Neuronal stem cell (in vitro differentiated cells): ENCODE results near the gene WSB1.

Experiments used
- DNase-seq: peaks from one replicate; pipeline ENCODE4 v3.0.0-alpha.2; 2013; ENCODE audit warnings: low spot score
- H2AFZ ChIP-seq: one replicate; pipeline ENCODE4 v1.6.1; 2013; ENCODE audit warnings: mild to moderate bottlenecking, low read length, inconsistent platforms
- H2AK5ac ChIP-seq: 2 replicates; pipeline ENCODE4 v1.6.1; 2013; ENCODE audit warnings: low read depth, mild to moderate bottlenecking, inconsistent platforms, low read length, moderate library complexity, mixed read lengths
- H2BK120ac ChIP-seq: 2 replicates; pipeline ENCODE4 v1.6.1; 2013; ENCODE audit warnings: low read depth, mild to moderate bottlenecking, inconsistent platforms, low read length, moderate library complexity, mixed read lengths
- H2BK12ac ChIP-seq: one replicate; pipeline ENCODE4 v1.6.1; 2013; ENCODE audit warnings: low read length, inconsistent platforms
- H2BK15ac ChIP-seq: 2 replicates; pipeline ENCODE4 v1.6.1; 2013; ENCODE audit warnings: mild to moderate bottlenecking, low read length, inconsistent platforms, mixed read lengths
- H2BK5ac ChIP-seq: one replicate; pipeline ENCODE4 v1.6.1; 2013; ENCODE audit warnings: inconsistent platforms, mild to moderate bottlenecking, low read length, moderate library complexity
- H3K14ac ChIP-seq: one replicate; pipeline ENCODE4 v1.6.1; 2013; ENCODE audit warnings: low read length, inconsistent platforms
- H3K18ac ChIP-seq: 2 replicates; pipeline ENCODE4 v1.6.1; 2013; ENCODE audit warnings: low read length, inconsistent platforms
- H3K23ac ChIP-seq: 2 replicates; pipeline ENCODE4 v1.6.1; 2013; ENCODE audit warnings: low read depth, mild to moderate bottlenecking, mixed read lengths, low read length, inconsistent platforms; ENCODE audit not compliant: poor library complexity
- H3K27ac ChIP-seq: replicated peaks from 3 replicates; pipeline ENCODE4 v1.5.1; 2013; ENCODE audit warnings: low read length, inconsistent platforms
- H3K27me3 ChIP-seq, 3 experiments: 2 replicates each; pipeline ENCODE4 v1.6.1; 2013; ENCODE audit warnings: low read length in 3 of 3, mild to moderate bottlenecking in 2 of 3, inconsistent platforms in 1 of 3, low read depth in 1 of 3, mixed read lengths in 1 of 3, moderate library complexity in 1 of 3; ENCODE audit not compliant: control insufficient read depth in 3 of 3, insufficient read depth in 3 of 3
- H3K36me3 ChIP-seq, 2 donors: replicated peaks in 1 of 2; 2 replicates each; pipeline ENCODE4 v1.6.1; 2013; ENCODE audit warnings: low read length in 2 of 2; ENCODE audit not compliant: control insufficient read depth in 2 of 2, insufficient read depth in 2 of 2
- H3K4ac ChIP-seq: 2 replicates; pipeline ENCODE4 v1.6.1; 2013; ENCODE audit warnings: inconsistent platforms, mild to moderate bottlenecking, low read length, moderate library complexity
- H3K4me1 ChIP-seq, 2 donors: 1 replicate in 1 of 2; 2 replicates in 1 of 2; pipeline ENCODE4 v1.6.1; 2013; ENCODE audit warnings: low read length in 2 of 2, low read depth in 1 of 2; ENCODE audit not compliant: control insufficient read depth in 2 of 2, insufficient read depth in 1 of 2
- H3K4me2 ChIP-seq: one replicate; pipeline ENCODE4 v1.6.1; 2013; ENCODE audit warnings: mild to moderate bottlenecking, low read length, inconsistent platforms; ENCODE audit not compliant: insufficient read depth, poor library complexity, severe bottlenecking
- H3K4me3 ChIP-seq, 2 donors: 2 replicates each; pipeline ENCODE4 v1.5.1; 2013; ENCODE audit warnings: low read length in 2 of 2, mild to moderate bottlenecking in 2 of 2, inconsistent platforms in 1 of 2, moderate library complexity in 1 of 2
- H3K79me1 ChIP-seq: one replicate; pipeline ENCODE4 v1.6.1; 2013; ENCODE audit warnings: low read depth, mild to moderate bottlenecking, inconsistent platforms, low read length, moderate library complexity
- H3K9ac ChIP-seq: one replicate; pipeline ENCODE4 v1.6.1; 2013; ENCODE audit warnings: mild to moderate bottlenecking, low read depth, low read length, inconsistent platforms; ENCODE audit not compliant: poor library complexity
- H3K9me3 ChIP-seq, 2 donors: replicated peaks in 1 of 2; 2 replicates each; pipeline versions ENCODE3 to v1.6.1; 2013; ENCODE audit warnings: low read length in 2 of 2, mild to moderate bottlenecking in 2 of 2, inconsistent platforms in 1 of 2, low read depth in 1 of 2, mixed read lengths in 1 of 2, moderate library complexity in 1 of 2; ENCODE audit not compliant: control insufficient read depth in 2 of 2, insufficient read depth in 1 of 2
- H4K8ac ChIP-seq: one replicate; pipeline ENCODE4 v1.6.1; 2013; ENCODE audit warnings: low read depth, mild to moderate bottlenecking, inconsistent platforms, low read length, moderate library complexity
- H4K91ac ChIP-seq: one replicate; pipeline ENCODE4 v1.6.1; 2013; ENCODE audit warnings: low read length, low read depth, mild to moderate bottlenecking, inconsistent platforms; ENCODE audit not compliant: poor library complexity
- WGBS, 2 donors: extraction: QIAGEN DNeasy Blood & Tissue Kit; methylation state at CpG; one replicate each; pipeline ENCODE4 v1.1.7; 2013; ENCODE audit warnings: missing lambda C conversion rate in 2 of 2, mixed read lengths in 1 of 2; ENCODE audit not compliant: insufficient read length in 2 of 2, insufficient replicate concordance in 1 of 2; ENCODE audit errors: extremely low coverage in 2 of 2; 5-methylcytosine and 5-hydroxymethylcytosine counted together

Gene WSB1

DNA sequence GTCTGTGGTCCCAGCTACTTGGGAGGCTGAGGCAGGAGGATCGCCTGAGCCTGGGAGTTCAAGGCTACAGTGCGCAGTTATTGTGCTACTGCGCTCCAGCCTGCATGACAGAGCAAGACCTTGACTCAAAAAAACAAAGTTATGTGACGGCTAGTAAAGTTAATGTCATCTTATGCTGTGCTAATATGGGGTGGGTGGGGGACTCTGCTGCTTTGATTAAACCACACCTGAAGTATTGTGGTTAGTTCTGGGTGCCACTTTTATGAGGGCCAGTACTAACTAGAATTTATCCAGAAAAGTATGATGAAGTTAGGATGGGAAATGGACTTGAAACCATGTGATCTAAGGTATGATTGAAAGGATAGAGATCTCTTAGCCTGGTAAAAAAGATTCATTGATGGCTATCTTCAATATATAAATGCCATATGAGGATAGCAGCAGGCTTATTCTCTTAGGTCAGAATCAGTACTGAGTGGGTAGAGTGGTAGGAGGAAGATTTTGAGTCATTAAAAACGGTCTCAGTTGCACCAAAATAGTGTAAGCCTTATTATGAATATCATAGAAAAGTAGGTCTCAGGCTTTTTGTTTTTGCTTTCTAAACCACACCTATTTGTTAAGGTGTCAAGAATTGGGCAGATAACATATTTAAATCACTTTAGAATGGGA lies 5.6 kb downstream of the WSB1 start:
- no peak overlapping the region for H3K4me2 ChIP-seq
- no peaks in the 10 kb centered on the region for H3K27me3 ChIP-seq
- H3K27ac ChIP-seq: no peak overlapping the region
- H4K8ac ChIP-seq: no peak overlapping the region
- H3K18ac ChIP-seq: no peak overlapping the region
- peaks cover 4 to 81% of the 10 kb centered on the region in 2 donors for H3K36me3 ChIP-seq
- peaks cover 0 to 4% of the 10 kb centered on the region in 2 donors for H3K9me3 ChIP-seq
- peaks cover 0 to 4% of the 10 kb centered on the region in 2 donors for H3K4me1 ChIP-seq
- no peak overlapping the region for H3K9ac ChIP-seq
- no peak overlapping the region for H2BK15ac ChIP-seq
- no peak for DNase-seq
- no peak overlapping the region for H3K23ac ChIP-seq
- H2BK120ac ChIP-seq: no peak overlapping the region
- no peak overlapping the region for H3K4ac ChIP-seq
- peaks cover under 1% of the 10 kb centered on the region for H3K79me1 ChIP-seq
- no peak overlapping the region for H2BK5ac ChIP-seq
- no peak overlapping the region for H2BK12ac ChIP-seq
- H3K4me3 ChIP-seq: no peak overlapping the region
- no CpG with 5 or more reads among the region's 5 CpGs for WGBS, 2 donors
- H2AFZ ChIP-seq: no peak overlapping the region
- H4K91ac ChIP-seq: no peak overlapping the region
- H3K14ac ChIP-seq: no peak overlapping the region
- H2AK5ac ChIP-seq: no peak overlapping the region

DNA sequence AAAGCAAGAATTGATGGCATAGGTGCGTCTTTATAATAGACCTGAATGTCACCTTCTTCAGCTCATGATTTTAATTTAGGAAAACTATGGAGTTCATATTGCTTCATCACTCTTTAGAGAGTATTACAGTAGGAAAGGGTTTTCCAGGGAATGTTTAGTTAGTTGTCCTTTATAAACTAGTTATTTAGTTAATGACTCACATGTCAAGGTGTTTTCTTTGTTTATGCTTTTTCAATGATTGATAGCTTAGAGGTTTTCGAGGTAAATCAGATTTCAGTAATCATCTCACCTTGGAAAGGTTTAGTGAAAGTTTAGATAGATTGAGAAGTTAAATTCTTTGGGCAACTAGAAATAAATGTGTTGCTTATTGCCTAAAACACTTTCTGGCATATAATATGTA lies 9.8 kb downstream of the WSB1 start:
- Histone ChIP-seq H3K27ac (no peak overlapping the region), H2AFZ (no peak overlapping the region), H2BK120ac (no peak overlapping the region), H3K14ac (no peak overlapping the region), H2BK5ac (no peak overlapping the region), H2BK12ac (no peak overlapping the region), H3K18ac (no peak overlapping the region), H3K4me2 (no peak overlapping the region), H2BK15ac (no peak overlapping the region), H3K4me3 (no peak overlapping the region), H3K36me3 (peaks cover 10 to 97% of the 10 kb centered on the region in 2 donors), H4K8ac (no peak overlapping the region), H3K23ac (no peak overlapping the region), H3K27me3 (no peaks in the 10 kb centered on the region), H3K9me3 (no peaks in the 10 kb centered on the region), H3K4me1 (no peaks in the 10 kb centered on the region), H3K4ac (no peak overlapping the region), H2AK5ac (no peak overlapping the region), H4K91ac (no peak overlapping the region), H3K9ac (no peak overlapping the region), H3K79me1 (peaks cover 2% of the 10 kb centered on the region)
- DNase-seq: no peak
- WGBS, 2 donors: no CpG with 5 or more reads among the region's 2 CpGs

DNA sequence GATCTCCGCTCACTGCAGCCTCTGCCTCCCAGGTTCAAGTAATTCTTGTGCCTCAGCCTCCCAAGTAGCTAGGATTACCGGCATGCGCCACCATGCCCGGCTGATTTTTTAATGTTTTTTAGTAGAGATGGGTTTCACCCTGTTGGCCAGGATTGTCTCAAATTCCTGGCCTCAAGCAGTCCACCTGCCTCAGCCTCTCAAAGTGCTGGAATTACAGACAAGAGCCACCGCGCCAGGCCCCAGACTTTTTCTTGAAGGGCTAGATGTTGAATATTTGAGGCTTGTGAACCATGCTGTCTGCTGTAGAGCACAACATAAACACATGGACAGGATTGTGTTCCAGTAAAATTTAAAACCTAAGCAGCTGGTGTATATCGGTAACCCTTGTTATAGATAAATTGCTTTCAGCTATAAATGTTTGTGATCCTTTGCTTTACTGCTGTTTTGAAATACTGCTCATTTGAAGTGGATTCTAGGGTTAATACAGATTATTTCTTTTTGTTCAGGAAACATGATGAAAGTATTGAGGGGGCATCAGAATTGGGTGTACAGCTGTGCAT lies 12.4 kb downstream of the WSB1 start:
- Histone ChIP-seq H3K9ac (no peak overlapping the region), H3K4me2 (no peak overlapping the region), H3K4ac (no peak overlapping the region), H4K8ac (no peak overlapping the region), H4K91ac (no peak overlapping the region), H3K4me3 (no peak overlapping the region), H3K4me1 (no peaks in the 10 kb centered on the region), H2BK5ac (no peak overlapping the region), H3K79me1 (peaks cover 2% of the 10 kb centered on the region), H3K23ac (no peak overlapping the region), H2BK12ac (no peak overlapping the region), H3K27ac (no peak overlapping the region), H3K18ac (no peak overlapping the region), H3K9me3 (no peaks in the 10 kb centered on the region), H3K36me3 (peaks cover 18 to 98% of the 10 kb centered on the region in 2 donors), H3K27me3 (no peaks in the 10 kb centered on the region), H3K14ac (no peak overlapping the region), H2BK120ac (no peak overlapping the region), H2AFZ (no peak overlapping the region), H2AK5ac (no peak overlapping the region), H2BK15ac (no peak overlapping the region)
- no peak for DNase-seq
- no CpG with 5 or more reads among the region's 7 CpGs for WGBS, 2 donors

DNA sequence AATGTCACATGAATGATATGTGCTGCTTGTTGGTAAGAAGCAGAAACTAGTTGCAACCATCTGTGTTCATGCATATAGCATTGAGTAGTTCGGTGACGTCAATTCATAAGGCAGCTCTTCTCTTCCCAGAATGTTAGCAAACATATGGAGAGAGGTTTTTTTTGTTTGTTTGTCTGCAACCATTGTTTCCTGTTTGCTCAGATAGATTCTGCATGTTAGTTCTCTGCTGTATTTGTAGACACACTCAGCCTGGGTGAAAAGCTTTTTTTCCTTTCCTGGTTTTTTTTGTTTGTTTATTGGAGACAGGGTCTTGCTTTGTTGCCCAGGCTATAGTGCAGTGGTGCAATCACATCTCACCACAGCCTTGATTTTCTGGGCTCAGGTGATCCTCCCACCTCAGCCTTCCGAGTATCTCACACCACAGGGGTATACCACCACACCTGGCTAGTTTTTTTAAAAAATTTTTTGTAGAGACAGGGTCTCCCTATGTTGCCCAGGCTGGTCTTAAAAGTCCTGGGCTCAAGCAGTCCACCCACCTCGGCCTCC lies 16.7 kb downstream of the WSB1 start:
- H4K91ac ChIP-seq: no peak overlapping the region
- no peaks in the 10 kb centered on the region for H3K4me1 ChIP-seq
- H3K9me3 ChIP-seq: no peaks in the 10 kb centered on the region
- H3K4me3 ChIP-seq: no peak overlapping the region
- H3K27me3 ChIP-seq: no peaks in the 10 kb centered on the region
- no peak overlapping the region for H4K8ac ChIP-seq
- peaks cover 2% of the 10 kb centered on the region for H3K79me1 ChIP-seq
- no peak overlapping the region for H3K4ac ChIP-seq
- H3K23ac ChIP-seq: no peak overlapping the region
- no peak overlapping the region for H3K18ac ChIP-seq
- H2BK12ac ChIP-seq: no peak overlapping the region
- WGBS, 2 donors: no CpG with 5 or more reads among the region's 4 CpGs
- H2BK5ac ChIP-seq: no peak overlapping the region
- no peak overlapping the region for H3K14ac ChIP-seq
- H3K27ac ChIP-seq: no peak overlapping the region
- H3K36me3 ChIP-seq: peaks cover 25 to 99% of the 10 kb centered on the region in 2 donors
- no peak for DNase-seq
- no peak overlapping the region for H2AFZ ChIP-seq
- no peak overlapping the region for H2AK5ac ChIP-seq
- no peak overlapping the region for H2BK120ac ChIP-seq
- no peak overlapping the region for H3K4me2 ChIP-seq
- H2BK15ac ChIP-seq: no peak overlapping the region
- H3K9ac ChIP-seq: no peak overlapping the region
